Stimulated activated naive CD8-positive, alpha-beta T cell treated with anti-CD3 and anti-CD28 coated beads, Interleukin-15, Interleukin-2, amounts not matched to agents 100 U/mL and 50 U/mL, for 24 hours (primary cell): ENCODE results near the gene SLU7.

Experiments used
- ATAC-seq: fragments of 150-1000 bp; cut with Tn5 transposase; one replicate; pipeline ENCODE4 v1.10.0; 2021
- DNase-seq: peaks from one replicate; pipeline ENCODE4 v3.0.0; 2021

The SLU7 gene

DNA sequence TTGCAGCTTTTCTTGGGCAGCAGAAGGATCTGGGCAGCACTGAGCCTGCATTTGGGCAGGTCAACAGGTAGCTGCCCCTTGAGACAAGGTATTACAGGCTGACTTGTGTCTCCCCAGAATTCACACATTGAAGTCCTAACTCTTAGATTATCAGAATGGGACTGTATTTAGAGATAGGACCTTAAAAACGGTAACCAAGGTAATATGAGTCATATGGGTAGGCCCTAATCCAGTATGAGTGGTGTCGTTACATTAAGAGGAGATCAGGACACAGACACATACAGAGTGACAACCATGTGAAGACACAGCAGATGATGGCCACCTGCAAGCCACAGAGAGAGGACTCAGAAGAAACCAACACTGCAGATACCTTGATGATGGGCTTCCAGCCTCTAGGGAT, 51.6 kb downstream of the SLU7 start:
- no peak for DNase-seq
- peak; percentile 30 for ATAC-seq

DNA sequence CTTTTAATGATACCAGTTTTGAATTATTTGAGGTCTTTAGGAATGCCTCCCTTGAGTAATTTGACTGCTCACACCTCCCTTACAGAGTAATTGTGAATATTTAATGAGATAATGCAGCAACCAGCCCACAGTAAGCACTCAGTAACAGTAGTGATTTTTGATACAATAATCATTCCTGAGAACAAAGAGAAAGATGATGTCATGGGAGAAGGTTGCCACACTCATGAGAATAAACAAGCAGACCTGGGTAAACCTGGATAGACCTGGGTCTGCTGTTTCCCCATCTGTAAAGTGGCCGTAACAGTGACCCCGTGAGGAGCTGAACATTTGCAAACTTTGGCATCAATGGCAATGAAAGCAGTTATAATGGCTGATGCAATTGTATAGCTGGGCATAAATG, 52.7 kb downstream of the SLU7 start:
- ATAC-seq = no peak
- DNase-seq = no peak

DNA sequence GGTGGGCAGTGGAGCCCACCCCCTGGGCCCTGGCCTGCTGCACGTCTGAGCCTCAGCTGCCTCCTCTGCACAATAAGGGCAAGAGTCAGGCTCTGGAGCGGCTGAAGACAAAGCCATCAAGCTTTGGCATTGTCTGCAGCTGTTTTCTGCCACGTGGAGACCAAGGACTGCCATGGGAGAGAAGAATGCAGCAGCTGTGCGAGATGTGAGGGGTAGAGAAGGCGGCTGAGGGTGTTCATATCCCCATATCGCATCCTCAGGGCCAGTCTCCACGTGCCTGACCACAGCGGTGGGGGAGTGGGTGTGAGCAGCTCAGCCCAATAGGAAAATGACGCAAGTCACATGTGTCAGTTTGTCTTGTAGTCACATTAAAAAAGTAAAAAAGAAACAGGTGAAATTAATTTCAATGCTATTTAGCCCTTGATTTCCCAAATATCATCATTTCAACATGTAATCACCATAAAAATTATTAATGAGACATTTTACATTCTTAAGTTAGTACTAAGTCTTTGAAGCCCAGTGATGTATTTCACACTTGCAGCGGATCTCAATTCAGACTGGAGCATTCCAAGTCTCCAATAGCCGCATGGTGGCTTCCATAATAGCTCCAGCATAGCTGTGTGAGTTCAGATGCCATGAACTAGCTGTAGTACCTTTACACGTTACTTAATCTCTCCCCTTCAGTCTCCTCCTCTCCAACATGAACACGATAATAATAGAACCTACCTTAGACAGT, 55.1 kb downstream of the SLU7 start:
- no peak for DNase-seq
- ATAC-seq = no peak

- DNase-seq (no peak), ATAC-seq (no peak)
These were observed 55.7 kb downstream of the SLU7 start for GRCh38 chr5:160363211-160363610.

- DNase-seq (no peak), ATAC-seq (no peak)
These were observed 57.2 kb downstream of the SLU7 start for GRCh38 chr5:160361624-160362228.

GRCh38 chr5:160360310-160360709, 58.6 kb downstream of the SLU7 start:
- DNase-seq (no peak), ATAC-seq (no peak)

DNA sequence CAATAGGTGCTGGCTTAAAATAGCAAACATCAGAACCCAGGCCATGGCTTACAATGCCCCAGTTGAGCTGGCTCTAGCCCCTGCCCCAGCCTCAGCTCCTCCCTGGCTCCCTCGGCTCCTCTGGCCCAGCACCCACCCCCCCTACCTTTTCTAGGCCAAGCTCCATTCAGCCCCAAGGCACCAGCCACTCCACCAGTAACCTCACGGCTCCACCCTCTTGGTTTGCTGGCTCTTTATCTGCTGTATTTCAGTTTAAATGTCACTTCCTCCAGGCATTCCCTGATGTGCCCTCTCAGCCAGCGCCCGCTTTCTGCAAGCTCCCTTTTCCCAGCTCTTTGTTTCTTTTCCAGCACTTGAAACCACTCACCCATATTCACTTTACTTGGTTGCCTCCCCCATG, 59.1 kb downstream of the SLU7 start:
- no peak for DNase-seq
- ATAC-seq = no peak

DNA sequence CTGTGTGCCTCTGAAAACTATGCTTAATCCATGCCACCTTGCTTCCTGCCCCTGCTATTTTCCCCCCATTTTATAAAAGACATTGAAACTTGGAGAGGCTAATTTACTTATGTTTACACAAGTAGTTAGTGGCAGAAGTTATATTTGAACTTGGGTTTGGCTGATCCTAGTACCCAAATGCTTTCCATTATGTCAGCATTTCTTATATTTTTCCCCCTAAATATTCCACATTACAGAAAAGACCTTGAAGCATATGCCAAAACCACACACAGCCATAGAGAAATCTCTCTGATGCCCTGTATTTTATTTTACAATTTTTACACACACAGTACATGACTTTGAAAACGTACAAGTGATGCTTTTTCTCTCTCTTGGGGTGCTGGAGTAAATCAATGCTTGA, 59.6 kb downstream of the SLU7 start:
- ATAC-seq (no peak), DNase-seq (no peak)

DNA sequence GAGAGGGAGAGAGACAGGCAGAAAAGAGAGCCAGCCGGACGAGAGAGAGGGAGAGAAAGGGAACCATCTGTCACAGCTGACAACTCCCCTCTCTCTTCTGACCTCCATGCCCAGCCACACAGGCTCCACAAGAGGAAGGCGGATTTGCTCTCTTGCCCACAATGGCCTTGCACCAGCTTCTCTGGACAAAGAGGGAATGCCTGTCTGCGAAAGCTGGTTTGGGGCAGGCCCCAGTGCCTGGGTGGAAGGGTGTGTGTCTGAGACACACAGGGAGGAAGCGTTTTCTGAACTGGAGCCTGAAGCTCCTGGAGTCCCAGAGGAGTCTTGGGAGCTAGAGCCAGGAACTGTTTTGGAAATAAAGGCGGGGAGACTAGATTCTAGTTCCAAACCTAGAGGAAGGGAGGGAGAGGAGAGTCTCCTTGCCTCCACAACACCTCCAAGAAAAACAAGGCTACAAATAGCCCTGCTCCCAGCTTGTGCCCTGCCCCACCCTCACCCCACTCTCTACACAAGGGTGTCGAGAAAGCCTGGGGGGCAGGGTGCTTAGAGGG, 60.9 kb downstream of the SLU7 start:
- DNase-seq = no peak

GRCh38 chr5:160357394-160357793, 61.5 kb downstream of the SLU7 start:
- ATAC-seq (no peak), DNase-seq (no peak)

More for the DNA sequence above, 60.9 kb downstream of the SLU7 start:
- ATAC-seq = no peak

DNA sequence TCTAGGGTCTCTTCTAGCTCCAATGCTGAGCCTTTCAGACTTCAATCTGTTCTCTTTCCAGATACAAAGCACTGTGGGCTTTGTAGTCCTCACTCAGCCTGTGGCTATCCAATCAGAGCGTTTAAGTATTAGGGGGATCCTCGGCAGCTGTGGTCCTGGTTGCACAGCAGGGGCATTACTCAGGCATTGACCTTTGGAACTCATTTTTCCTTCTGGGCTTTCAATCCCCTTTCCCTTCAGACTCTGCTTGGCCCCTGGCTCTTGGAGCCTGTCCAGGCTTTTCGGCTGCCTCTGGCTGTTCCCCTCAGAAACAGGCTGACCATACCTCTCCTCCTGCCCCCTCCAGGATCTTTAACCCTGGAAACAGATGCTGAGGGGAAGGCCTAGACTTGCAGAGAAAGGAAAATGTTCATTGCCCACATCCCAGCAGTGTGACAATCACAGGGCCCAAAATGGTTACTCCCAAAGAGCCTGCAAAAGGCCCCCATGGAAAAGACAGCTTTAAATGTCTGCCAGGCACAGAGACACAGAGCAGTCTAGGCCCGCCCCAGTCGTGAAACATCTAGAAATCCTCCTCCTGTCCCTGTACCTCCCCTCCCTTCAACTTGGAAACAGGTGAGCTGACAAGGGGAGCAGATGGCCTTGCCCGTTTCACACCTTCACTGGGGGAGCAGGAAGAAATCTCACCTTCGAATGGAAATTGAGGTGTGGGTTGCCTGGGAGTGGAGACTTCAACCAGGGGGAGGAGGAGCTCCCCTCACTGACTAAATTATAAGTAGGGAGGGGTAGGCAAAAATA, 62.1 kb downstream of the SLU7 start:
- ATAC-seq (no peak), DNase-seq (no peak)

- DNase-seq = no peak
- no peak for ATAC-seq
These were observed 64.2 kb downstream of the SLU7 start for GRCh38 chr5:160354666-160355065.

GRCh38 chr5:160353379-160353778, 65.5 kb downstream of the SLU7 start:
- no peak for ATAC-seq
- no peak for DNase-seq

DNA sequence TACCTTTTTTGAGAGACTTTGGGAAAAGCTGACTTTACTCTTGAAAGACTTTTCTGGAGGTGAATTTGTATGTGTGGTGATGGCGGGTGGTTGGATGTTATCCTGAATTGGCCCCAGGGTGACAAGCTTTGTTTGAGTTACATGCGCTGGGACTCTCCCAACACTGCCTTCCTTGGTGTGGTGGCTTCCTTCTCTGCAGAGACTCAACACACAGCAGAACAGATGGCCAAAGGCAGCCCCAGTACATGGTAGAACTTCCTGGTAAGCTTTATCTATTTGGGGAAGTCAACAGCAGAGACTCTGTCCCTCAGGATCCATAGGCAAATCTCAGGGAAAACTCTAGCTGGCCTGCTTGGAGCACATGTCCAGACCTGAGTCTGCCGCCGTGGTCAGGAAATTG, 66.6 kb downstream of the SLU7 start:
- DNase-seq = no peak
- ATAC-seq = no peak
